ENCODE data around the gene EEF2KMT. TPM values are rescaled to one million over a fixed set of nuclear protein-coding genes. Genes with fewer than 3 reads are reported as not detected.
A peak's percentile ranks its signal among the peaks of the same experiment; 100 is the strongest.
"Not testable (repeated sequence)": the region's sequence is repeated elsewhere in the genome, so short reads cannot be mapped to it uniquely, and the experiment has no call there.

Gene EEF2KMT
- total and polyA plus RNA-seq, 2 of the 13 experiments (the other 11 are each of a cell fraction or from before 2014, with no cell fraction given): 10.7 to 26.9 TPM

DNA sequence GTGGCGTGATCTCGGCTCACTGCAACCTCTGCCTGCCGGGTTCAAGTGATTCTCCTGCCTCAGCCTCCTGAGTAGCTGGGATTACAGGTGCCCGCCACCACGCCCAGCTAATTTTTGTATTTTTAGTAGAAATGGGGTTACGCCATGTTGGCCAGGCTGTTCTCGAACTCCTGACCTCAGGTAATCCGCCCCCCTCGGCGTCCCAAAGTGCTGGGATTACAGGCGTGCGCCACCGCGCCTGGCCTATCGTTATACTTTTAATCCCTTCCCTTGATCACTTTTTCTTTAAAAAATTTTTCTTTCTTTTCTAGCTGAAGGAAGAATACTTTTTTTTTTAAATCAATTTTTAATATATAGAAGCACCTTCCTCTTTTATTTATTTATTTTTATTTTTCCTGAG, 23.8 kb downstream of the EEF2KMT start:
- H3K36me3 ChIP-seq (replicated peaks in 1 of 2; ENCODE audit: control insufficient read depth in 1 of 2, insufficient read depth in 2 of 2, low read length in 2 of 2): peaks cover 28 to 48% of the 10 kb centered on the region in 2 experiments
- H3K27me3 ChIP-seq (ENCODE audit: control insufficient read depth in 1 of 2, insufficient read depth in 2 of 2, low read length in 2 of 2); H3K4me2 ChIP-seq (ENCODE audit: low read depth, low read length); in situ Hi-C loops (cut with HindIII; ENCODE audit: extremely low pct_ligation_motif_present, low pct_unique_long_range_greater_than_20kb); ATAC-seq; FAIRE-seq; H3K27ac ChIP-seq (ENCODE audit: extremely low read length, insufficient read depth, low read length); H3K9me3 ChIP-seq (ENCODE audit: low read length); H3K4me3 ChIP-seq (replicated peaks in 1 of 3; ENCODE audit: insufficient read depth in 1 of 3, low read depth in 2 of 3, low read length in 3 of 3); H4K20me1 ChIP-seq (ENCODE audit: insufficient read depth, low read length); H2AFZ ChIP-seq (ENCODE audit: low read length); DNase-seq (ENCODE audit: low spot score); H3K9ac ChIP-seq (ENCODE audit: insufficient read depth, low read depth, low read length); POLR2A ChIA-PET; BruUV-seq (replicated peaks); CTCF ChIA-PET (ENCODE audit: low intra/inter-chr PET ratio, low total read pairs): not testable (repeated sequence)
- TF ChIP-seq, protein P1, sequence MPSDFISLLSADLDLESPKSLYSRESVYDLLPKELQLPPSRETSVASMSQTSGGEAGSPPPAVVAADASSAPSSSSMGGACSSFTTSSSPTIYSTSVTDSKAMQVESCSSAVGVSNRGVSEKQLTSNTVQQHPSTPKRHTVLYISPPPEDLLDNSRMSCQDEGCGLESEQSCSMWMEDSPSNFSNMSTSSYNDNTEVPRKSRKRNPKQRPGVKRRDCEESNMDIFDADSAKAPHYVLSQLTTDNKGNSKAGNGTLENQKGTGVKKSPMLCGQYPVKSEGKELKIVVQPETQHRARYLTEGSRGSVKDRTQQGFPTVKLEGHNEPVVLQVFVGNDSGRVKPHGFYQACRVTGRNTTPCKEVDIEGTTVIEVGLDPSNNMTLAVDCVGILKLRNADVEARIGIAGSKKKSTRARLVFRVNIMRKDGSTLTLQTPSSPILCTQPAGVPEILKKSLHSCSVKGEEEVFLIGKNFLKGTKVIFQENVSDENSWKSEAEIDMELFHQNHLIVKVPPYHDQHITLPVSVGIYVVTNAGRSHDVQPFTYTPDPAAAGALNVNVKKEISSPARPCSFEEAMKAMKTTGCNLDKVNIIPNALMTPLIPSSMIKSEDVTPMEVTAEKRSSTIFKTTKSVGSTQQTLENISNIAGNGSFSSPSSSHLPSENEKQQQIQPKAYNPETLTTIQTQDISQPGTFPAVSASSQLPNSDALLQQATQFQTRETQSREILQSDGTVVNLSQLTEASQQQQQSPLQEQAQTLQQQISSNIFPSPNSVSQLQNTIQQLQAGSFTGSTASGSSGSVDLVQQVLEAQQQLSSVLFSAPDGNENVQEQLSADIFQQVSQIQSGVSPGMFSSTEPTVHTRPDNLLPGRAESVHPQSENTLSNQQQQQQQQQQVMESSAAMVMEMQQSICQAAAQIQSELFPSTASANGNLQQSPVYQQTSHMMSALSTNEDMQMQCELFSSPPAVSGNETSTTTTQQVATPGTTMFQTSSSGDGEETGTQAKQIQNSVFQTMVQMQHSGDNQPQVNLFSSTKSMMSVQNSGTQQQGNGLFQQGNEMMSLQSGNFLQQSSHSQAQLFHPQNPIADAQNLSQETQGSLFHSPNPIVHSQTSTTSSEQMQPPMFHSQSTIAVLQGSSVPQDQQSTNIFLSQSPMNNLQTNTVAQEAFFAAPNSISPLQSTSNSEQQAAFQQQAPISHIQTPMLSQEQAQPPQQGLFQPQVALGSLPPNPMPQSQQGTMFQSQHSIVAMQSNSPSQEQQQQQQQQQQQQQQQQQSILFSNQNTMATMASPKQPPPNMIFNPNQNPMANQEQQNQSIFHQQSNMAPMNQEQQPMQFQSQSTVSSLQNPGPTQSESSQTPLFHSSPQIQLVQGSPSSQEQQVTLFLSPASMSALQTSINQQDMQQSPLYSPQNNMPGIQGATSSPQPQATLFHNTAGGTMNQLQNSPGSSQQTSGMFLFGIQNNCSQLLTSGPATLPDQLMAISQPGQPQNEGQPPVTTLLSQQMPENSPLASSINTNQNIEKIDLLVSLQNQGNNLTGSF (CRISPR knock-in tag; IDR thresholded peaks at IDR 0.05): 0 out of 2 replicates have a peak, but pooled peaks have one; percentile 15
- intact Hi-C loops (cut with micrococcal nuclease; ENCODE audit: unreplicated experiment): loop anchor here (5.0 kb wide), 2 partner anchors 36 to 116 kb away; partner anchors contain the start of gene SEC14L5
- peaks cover 26% of the 10 kb centered on the region for H3K79me2 ChIP-seq (ENCODE audit: insufficient read depth, low read length)
- WGBS (ENCODE audit: low lambda C conversion rate): 92% methylated on average over 15 of the region's 15 CpGs
- H3K4me1 ChIP-seq (ENCODE audit: insufficient read depth, low read length): peaks cover 23% of the 10 kb centered on the region

DNA sequence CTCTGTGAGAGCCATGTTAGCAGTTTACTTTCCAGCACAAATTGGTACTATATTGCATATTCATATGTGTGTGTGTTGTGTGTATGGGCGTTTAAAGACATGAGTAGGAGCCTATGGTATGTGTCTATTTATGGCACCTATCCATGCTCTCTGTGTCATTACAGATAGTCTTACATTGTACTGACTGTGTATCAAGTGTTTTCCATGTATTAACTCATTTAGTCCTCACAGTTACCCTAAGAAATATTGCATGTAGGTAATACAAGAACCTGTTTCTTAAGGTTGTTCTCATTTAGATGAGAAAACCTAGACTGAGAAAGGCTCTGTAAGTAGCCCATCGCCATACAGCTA, 24.3 kb downstream of the EEF2KMT start:
- Histone ChIP-seq H3K4me2 (ENCODE audit: low read depth, low read length) (peak overlapping the region; percentile 95), H3K27ac (ENCODE audit: extremely low read length, insufficient read depth, low read length) (no peak overlapping the region), H2AFZ (ENCODE audit: low read length) (no peak overlapping the region), H3K36me3 (replicated peaks in 1 of 2; ENCODE audit: control insufficient read depth in 1 of 2, insufficient read depth in 2 of 2, low read length in 2 of 2) (peaks cover 24 to 44% of the 10 kb centered on the region in 2 experiments), H4K20me1 (ENCODE audit: insufficient read depth, low read length) (no peaks in the 10 kb centered on the region), H3K9me3 (ENCODE audit: low read length) (no peaks in the 10 kb centered on the region), H3K27me3 (ENCODE audit: control insufficient read depth in 1 of 2, insufficient read depth in 2 of 2, low read length in 2 of 2) (no peaks in the 10 kb centered on the region; a peak in 1 of 5 replicates), H3K79me2 (ENCODE audit: insufficient read depth, low read length) (peaks cover 26% of the 10 kb centered on the region), H3K9ac (ENCODE audit: insufficient read depth, low read depth, low read length) (no peak overlapping the region), H3K4me1 (ENCODE audit: insufficient read depth, low read length) (peaks cover 23% of the 10 kb centered on the region), H3K4me3 (replicated peaks in 1 of 3; ENCODE audit: insufficient read depth in 1 of 3, low read depth in 2 of 3, low read length in 3 of 3) (peak overlapping the region in 1 of 3 experiments; percentile 89; a peak in 1 of 6 replicates)
- in situ Hi-C loops (cut with HindIII; ENCODE audit: extremely low pct_ligation_motif_present, low pct_unique_long_range_greater_than_20kb): no loop called here
- FAIRE-seq (no peak), DNase-seq (ENCODE audit: low spot score) (no peak), ATAC-seq (no peak)
- ChIA-PET POLR2A (interaction anchor here (1.4 to 2.2 kb wide), 5 partner anchors 15 to 115 kb away, joined by 3 to 15 read pairs (median 10); partner anchors contain the start of gene SEC14L5), CTCF (ENCODE audit: low intra/inter-chr PET ratio, low total read pairs) (no interaction called here)
- intact Hi-C loops (cut with micrococcal nuclease; ENCODE audit: unreplicated experiment): loop anchor here (5.0 kb wide), 2 partner anchors 36 to 116 kb away; partner anchors contain the start of gene SEC14L5
- WGBS (ENCODE audit: low lambda C conversion rate): 93% methylated on average over 2 of the region's 2 CpGs
- BruUV-seq (replicated peaks): no TSS peak
- no peak for TF ChIP-seq ZNF264 (CRISPR knock-in tag; IDR thresholded peaks at IDR 0.05)
- TF ChIP-seq POLR2AphosphoS5 (IDR thresholded peaks at IDR 0.05; ENCODE audit: low read depth, low read length): 0 out of 2 replicates have a peak, but pooled peaks have one; percentile 4
- TF ChIP-seq, protein P2, sequence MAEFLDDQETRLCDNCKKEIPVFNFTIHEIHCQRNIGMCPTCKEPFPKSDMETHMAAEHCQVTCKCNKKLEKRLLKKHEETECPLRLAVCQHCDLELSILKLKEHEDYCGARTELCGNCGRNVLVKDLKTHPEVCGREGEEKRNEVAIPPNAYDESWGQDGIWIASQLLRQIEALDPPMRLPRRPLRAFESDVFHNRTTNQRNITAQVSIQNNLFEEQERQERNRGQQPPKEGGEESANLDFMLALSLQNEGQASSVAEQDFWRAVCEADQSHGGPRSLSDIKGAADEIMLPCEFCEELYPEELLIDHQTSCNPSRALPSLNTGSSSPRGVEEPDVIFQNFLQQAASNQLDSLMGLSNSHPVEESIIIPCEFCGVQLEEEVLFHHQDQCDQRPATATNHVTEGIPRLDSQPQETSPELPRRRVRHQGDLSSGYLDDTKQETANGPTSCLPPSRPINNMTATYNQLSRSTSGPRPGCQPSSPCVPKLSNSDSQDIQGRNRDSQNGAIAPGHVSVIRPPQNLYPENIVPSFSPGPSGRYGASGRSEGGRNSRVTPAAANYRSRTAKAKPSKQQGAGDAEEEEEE (CRISPR knock-in tag; IDR thresholded peaks at IDR 0.05; ENCODE audit: borderline replicate concordance): no peak
- no peak for TF ChIP-seq ZBTB20 (CRISPR knock-in tag; IDR thresholded peaks at IDR 0.05; ENCODE audit: borderline replicate concordance, low read depth)
- peak; percentile 4; the same call in 1 of the 2 replicates for TF ChIP-seq POLR2G (IDR thresholded peaks at IDR 0.05; ENCODE audit: low read depth, low read length)
- TF ChIP-seq, protein P3, sequence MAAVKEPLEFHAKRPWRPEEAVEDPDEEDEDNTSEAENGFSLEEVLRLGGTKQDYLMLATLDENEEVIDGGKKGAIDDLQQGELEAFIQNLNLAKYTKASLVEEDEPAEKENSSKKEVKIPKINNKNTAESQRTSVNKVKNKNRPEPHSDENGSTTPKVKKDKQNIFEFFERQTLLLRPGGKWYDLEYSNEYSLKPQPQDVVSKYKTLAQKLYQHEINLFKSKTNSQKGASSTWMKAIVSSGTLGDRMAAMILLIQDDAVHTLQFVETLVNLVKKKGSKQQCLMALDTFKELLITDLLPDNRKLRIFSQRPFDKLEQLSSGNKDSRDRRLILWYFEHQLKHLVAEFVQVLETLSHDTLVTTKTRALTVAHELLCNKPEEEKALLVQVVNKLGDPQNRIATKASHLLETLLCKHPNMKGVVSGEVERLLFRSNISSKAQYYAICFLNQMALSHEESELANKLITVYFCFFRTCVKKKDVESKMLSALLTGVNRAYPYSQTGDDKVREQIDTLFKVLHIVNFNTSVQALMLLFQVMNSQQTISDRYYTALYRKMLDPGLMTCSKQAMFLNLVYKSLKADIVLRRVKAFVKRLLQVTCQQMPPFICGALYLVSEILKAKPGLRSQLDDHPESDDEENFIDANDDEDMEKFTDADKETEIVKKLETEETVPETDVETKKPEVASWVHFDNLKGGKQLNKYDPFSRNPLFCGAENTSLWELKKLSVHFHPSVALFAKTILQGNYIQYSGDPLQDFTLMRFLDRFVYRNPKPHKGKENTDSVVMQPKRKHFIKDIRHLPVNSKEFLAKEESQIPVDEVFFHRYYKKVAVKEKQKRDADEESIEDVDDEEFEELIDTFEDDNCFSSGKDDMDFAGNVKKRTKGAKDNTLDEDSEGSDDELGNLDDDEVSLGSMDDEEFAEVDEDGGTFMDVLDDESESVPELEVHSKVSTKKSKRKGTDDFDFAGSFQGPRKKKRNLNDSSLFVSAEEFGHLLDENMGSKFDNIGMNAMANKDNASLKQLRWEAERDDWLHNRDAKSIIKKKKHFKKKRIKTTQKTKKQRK (IDR thresholded peaks at IDR 0.05; ENCODE audit: low read length): no peak
